DOHH2 (cell line): Measurements from ENCODE around the gene F11R.

Experiments used
- H3F3A ChIP-seq: fragments of 200-600 bp; sonication (generic), shearing (Covaris generic); 2 replicates; pipeline ENCODE4 v1.6.0; 2016; ENCODE audit warnings: antibody characterized with exemption, mild to moderate bottlenecking; ENCODE audit not compliant: control insufficient read depth, insufficient read depth
- H3K27ac ChIP-seq: fragments of 200-600 bp; sonication (generic); 2 replicates; pipeline ENCODE4 v1.5.1; 2014; ENCODE audit warnings: low read depth, mild to moderate bottlenecking, low read length, moderate library complexity
- H3K27me3 ChIP-seq: fragments of 200-600 bp; sonication (generic); 2 replicates; pipeline ENCODE4 v1.6.1; 2014; ENCODE audit warnings: mild to moderate bottlenecking, low read length, mixed read lengths; ENCODE audit not compliant: control insufficient read depth
- H3K36me3 ChIP-seq: fragments of 200-600 bp; sonication (generic); 2 replicates; pipeline ENCODE4 v1.6.1; 2014; ENCODE audit warnings: mild to moderate bottlenecking, low read length, moderate library complexity, mixed read lengths; ENCODE audit not compliant: control insufficient read depth
- H3K4me1 ChIP-seq: fragments of 200-600 bp; sonication (generic); 2 replicates; pipeline ENCODE4 v1.6.1; 2014; ENCODE audit warnings: mild to moderate bottlenecking, low read length, mixed read lengths; ENCODE audit not compliant: control insufficient read depth
- H3K4me2 ChIP-seq: fragments of 200-600 bp; sonication (generic); 2 replicates; pipeline ENCODE4 v1.6.0; 2014; ENCODE audit warnings: mild to moderate bottlenecking, low read length, moderate library complexity
- H3K4me3 ChIP-seq: fragments of 200-600 bp; sonication (generic); 2 replicates; pipeline ENCODE4 v1.5.1; 2014; ENCODE audit warnings: mild to moderate bottlenecking, low read length, mixed read lengths
- H3K79me2 ChIP-seq: fragments of 200-600 bp; sonication (generic); 2 replicates; pipeline ENCODE4 v1.6.1; 2014; ENCODE audit warnings: mild to moderate bottlenecking, low read length, mixed read lengths; ENCODE audit not compliant: control insufficient read depth
- H3K9me2 ChIP-seq: fragments of 200-600 bp; sonication (generic); replicated peaks from 2 replicates; pipeline ENCODE4 v1.6.1; 2014; ENCODE audit warnings: mild to moderate bottlenecking, low read length, mixed read lengths; ENCODE audit not compliant: control insufficient read depth
- H3K9me3 ChIP-seq: fragments of 200-600 bp; sonication (generic); 2 replicates; pipeline ENCODE4 v1.6.1; 2014; ENCODE audit warnings: antibody characterized with exemption, low read length, mixed read lengths; ENCODE audit not compliant: control insufficient read depth, insufficient read depth
- H4K20me1 ChIP-seq: fragments of 200-600 bp; sonication (generic); 2 replicates; pipeline ENCODE4 v1.6.0; 2014; ENCODE audit warnings: low read depth, mild to moderate bottlenecking, antibody characterized with exemption, low read length, moderate library complexity; ENCODE audit not compliant: control insufficient read depth, insufficient read depth
- EZH2phosphoT487 ChIP-seq: fragments of 200-600 bp; sonication (generic); IDR thresholded peaks from 2 replicates; pipeline ENCODE4 v1.6.1; 2017; ENCODE audit warnings: borderline replicate concordance, mild to moderate bottlenecking, antibody characterized with exemption, low read length, moderate library complexity, mixed read lengths
- TF ChIP-seq, protein P1 (sequence below): fragments of 200-600 bp; sonication (generic); IDR thresholded peaks from one replicate; pipeline ENCODE4 v1.5.1; 2014; ENCODE audit warnings: antibody characterized with exemption, mild to moderate bottlenecking, low read depth, low read length; ENCODE audit not compliant: poor library complexity, severe bottlenecking

The F11R gene

DNA sequence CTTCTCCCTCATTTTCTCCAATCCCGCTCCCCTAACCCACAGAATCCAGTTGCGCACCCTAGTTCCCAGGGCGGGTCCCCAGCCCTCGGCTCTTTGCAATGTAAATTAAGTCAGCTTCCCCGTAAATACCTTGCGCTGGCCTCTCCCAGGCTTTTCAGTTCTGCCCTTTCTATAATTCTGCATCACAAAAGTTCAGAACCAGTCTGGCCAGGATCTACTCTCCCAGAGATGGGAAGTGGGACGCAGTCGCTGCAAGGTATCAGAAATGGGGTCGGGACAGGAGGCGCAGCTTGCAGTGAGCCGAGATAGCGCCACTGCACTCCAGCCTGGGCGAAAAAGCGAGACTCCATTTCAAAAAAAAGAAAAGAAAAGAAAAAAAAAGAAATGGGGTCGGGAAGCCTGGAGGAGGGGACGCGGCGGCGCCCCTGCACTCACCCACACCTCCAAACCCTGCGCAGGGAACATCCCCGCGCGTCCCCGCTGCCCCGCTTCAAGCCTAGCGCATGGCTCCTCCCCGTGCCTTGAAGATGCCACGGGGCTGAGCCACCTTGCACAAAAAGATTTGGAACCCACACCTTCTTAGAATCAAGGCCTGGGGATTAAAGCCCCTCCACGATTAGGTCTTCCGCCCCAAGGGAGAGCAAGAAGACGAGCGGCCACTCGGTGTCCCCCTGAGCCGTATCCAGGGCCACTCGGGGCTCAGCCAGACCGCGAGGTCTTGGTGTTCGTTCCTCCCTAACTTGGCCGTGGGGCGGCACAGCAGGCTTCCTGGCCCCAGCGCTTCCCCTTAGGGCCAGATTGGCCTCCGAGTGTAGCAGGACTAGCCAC, 39.2 kb downstream of the F11R start:
- no peak overlapping the region for H3K4me3 ChIP-seq
- no peak for TF ChIP-seq EZH2phosphoT487
- TF ChIP-seq, protein P1, sequence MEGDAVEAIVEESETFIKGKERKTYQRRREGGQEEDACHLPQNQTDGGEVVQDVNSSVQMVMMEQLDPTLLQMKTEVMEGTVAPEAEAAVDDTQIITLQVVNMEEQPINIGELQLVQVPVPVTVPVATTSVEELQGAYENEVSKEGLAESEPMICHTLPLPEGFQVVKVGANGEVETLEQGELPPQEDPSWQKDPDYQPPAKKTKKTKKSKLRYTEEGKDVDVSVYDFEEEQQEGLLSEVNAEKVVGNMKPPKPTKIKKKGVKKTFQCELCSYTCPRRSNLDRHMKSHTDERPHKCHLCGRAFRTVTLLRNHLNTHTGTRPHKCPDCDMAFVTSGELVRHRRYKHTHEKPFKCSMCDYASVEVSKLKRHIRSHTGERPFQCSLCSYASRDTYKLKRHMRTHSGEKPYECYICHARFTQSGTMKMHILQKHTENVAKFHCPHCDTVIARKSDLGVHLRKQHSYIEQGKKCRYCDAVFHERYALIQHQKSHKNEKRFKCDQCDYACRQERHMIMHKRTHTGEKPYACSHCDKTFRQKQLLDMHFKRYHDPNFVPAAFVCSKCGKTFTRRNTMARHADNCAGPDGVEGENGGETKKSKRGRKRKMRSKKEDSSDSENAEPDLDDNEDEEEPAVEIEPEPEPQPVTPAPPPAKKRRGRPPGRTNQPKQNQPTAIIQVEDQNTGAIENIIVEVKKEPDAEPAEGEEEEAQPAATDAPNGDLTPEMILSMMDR, result no peak
- H3K4me1 ChIP-seq, result no peaks in the 10 kb centered on the region
- no peaks in the 10 kb centered on the region for H3K9me2 ChIP-seq
- 0 out of 2 replicates have a peak, but pooled peaks cover 5% of the 10 kb centered on the region for H3K27me3 ChIP-seq
- H3K9me3 ChIP-seq, result no peaks in the 10 kb centered on the region
- no peaks in the 10 kb centered on the region for H4K20me1 ChIP-seq
- H3K27ac ChIP-seq, result no peak overlapping the region
- no peaks in the 10 kb centered on the region for H3F3A ChIP-seq
- no peaks in the 10 kb centered on the region for H3K36me3 ChIP-seq
- no peak overlapping the region for H3K4me2 ChIP-seq
- no peaks in the 10 kb centered on the region for H3K79me2 ChIP-seq

DNA sequence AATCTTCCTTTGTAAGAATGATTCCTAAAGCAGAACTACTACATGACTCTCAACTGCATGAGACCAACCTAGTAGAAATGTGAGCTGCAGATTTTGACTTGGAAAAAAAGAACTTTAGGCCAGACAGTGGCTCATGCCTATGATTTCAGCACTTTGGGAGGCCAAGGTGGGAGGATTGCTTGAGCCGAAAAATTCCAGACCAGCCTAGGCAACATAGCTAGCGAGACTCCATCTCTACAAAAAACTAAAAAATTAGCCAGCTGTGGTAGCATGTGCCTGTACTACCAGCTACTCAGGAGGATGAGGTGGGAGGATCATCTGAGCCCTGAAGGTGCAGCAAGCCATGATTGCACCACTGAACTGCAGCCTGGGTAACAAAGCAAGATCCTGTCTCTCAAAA, 41.7 kb downstream of the F11R start:
- Histone ChIP-seq H3K9me3 (no peaks in the 10 kb centered on the region), H3K4me3 (no peak overlapping the region), H3K9me2 (no peaks in the 10 kb centered on the region), H3K27ac (no peak overlapping the region), H3K4me2 (no peak overlapping the region), H3K27me3 (peaks cover 8% of the 10 kb centered on the region; the same call in 1 of the 2 replicates), H3F3A (no peaks in the 10 kb centered on the region), H3K4me1 (no peaks in the 10 kb centered on the region), H3K79me2 (no peaks in the 10 kb centered on the region), H4K20me1 (no peaks in the 10 kb centered on the region), H3K36me3 (no peaks in the 10 kb centered on the region)
- TF ChIP-seq EZH2phosphoT487, result no peak
- TF ChIP-seq, protein P1, result no peak

GRCh38 chr1:160978510-160978927, 42.4 kb downstream of the F11R start:
- Histone ChIP-seq H3K4me3 (no peak overlapping the region), H3K4me1 (no peaks in the 10 kb centered on the region), H4K20me1 (no peaks in the 10 kb centered on the region), H3K9me2 (no peaks in the 10 kb centered on the region), H3K27ac (no peak overlapping the region), H3K4me2 (no peak overlapping the region), H3K27me3 (peaks cover 9% of the 10 kb centered on the region; the same call in 1 of the 2 replicates), H3K36me3 (no peaks in the 10 kb centered on the region), H3K9me3 (no peaks in the 10 kb centered on the region), H3K79me2 (no peaks in the 10 kb centered on the region), H3F3A (no peaks in the 10 kb centered on the region)
- TF ChIP-seq EZH2phosphoT487, result no peak

DNA sequence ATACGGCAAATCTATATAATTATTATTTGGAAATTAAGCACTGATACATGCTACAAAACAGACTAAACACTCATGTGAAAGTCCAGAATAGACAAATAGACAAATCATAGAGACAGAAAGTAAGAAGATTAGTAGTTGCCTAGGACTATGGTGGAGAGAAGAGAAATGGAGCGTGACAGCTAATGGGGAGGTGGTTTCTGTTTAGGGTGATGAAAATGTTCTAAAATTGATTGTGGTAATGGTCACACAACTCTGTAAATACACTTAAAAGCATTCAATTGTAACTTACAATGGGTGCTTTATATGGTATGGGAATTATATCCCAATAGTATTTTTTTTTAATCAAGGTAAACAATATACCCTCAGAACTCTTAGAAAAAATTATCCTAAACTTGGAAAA, 45.9 kb downstream of the F11R start:
- no peaks in the 10 kb centered on the region for H3K79me2 ChIP-seq
- no peak for TF ChIP-seq EZH2phosphoT487
- TF ChIP-seq, protein P1, result no peak
- no peak overlapping the region for H3K4me2 ChIP-seq

More for the DNA sequence above, 45.9 kb downstream of the F11R start:
- no peak overlapping the region for H3K4me3 ChIP-seq
- no peak overlapping the region for H3K27ac ChIP-seq
- H3K9me2 ChIP-seq, result no peaks in the 10 kb centered on the region
- no peaks in the 10 kb centered on the region for H3K9me3 ChIP-seq
- H3F3A ChIP-seq, result no peaks in the 10 kb centered on the region
- H3K4me1 ChIP-seq, result no peaks in the 10 kb centered on the region
- H3K27me3 ChIP-seq, result peaks cover 8% of the 10 kb centered on the region; the same call in 1 of the 2 replicates
- no peaks in the 10 kb centered on the region for H3K36me3 ChIP-seq
- H4K20me1 ChIP-seq, result no peaks in the 10 kb centered on the region
